NCI-H2196 treated with DMSO at 0.1 percent for 48 hours (cell line): ENCODE data around the gene MERTK.
"Not testable (repeated sequence)": the region's sequence is repeated elsewhere in the genome, so short reads cannot be mapped to it uniquely, and the experiment has no call there.

Experiments
- DNase-seq: peaks from one replicate; lab custom pipeline; 2025; ENCODE audit not compliant: unreplicated experiment; lab: John Stamatoyannopoulos, UW

MERTK gene

GRCh38 chr2:111897924-111898702 is at the start of gene MERTK:
MERTK (plus strand) TSS chr2:111898607; CDS start chr2:111898736, 129 bp downstream.
- DNase-seq: peak; percentile 74

DNA sequence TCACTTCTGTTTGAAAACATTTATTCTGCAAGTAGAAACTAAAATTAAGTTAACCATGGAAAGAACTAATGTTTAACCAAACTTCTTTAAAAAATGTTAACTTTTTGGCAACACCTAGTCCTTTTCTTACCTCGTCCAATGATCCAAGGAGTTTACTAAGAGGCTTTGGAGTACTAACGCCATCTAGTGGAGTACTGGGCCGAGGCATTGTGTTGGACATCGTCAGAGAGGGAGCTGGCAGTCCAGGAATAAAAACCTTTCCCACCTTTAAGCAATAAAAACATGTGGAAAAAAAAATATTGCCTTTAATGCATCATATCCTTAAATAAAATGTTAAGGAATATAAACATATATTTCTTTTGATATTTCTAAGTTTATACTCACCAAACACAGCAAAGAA is 47.8 kb upstream of the MERTK start:
- DNase-seq: not testable (repeated sequence)

GRCh38 chr2:111852544-111852943 is 45.9 kb upstream of the MERTK start:
- not testable (repeated sequence) for DNase-seq

DNA sequence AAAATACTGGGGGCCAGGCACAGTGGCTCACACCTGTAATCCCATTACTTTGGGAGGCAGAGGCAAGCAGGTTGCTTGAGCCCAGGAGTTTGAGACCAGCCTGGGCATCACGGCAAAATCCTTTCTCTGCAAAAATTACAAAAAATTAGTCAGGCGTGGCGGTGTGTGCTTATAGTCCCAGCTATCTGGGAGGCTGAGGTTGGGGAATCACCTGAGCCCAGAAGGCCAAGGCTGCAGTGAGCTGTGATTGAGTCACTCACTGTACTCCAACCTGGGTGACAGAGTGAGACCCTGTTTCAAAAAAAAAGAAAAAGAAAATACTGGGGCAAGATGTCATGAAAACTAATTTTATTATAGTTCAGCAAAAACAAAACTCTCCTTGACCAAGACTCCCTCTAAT is 38.4 kb upstream of the MERTK start:
- DNase-seq: not testable (repeated sequence)

- DNase-seq: not testable (repeated sequence)
These were observed 33.3 kb upstream of the MERTK start for GRCh38 chr2:111865124-111865523.

GRCh38 chr2:111872806-111873205 is 25.6 kb upstream of the MERTK start:
- DNase-seq: not testable (repeated sequence)

DNA sequence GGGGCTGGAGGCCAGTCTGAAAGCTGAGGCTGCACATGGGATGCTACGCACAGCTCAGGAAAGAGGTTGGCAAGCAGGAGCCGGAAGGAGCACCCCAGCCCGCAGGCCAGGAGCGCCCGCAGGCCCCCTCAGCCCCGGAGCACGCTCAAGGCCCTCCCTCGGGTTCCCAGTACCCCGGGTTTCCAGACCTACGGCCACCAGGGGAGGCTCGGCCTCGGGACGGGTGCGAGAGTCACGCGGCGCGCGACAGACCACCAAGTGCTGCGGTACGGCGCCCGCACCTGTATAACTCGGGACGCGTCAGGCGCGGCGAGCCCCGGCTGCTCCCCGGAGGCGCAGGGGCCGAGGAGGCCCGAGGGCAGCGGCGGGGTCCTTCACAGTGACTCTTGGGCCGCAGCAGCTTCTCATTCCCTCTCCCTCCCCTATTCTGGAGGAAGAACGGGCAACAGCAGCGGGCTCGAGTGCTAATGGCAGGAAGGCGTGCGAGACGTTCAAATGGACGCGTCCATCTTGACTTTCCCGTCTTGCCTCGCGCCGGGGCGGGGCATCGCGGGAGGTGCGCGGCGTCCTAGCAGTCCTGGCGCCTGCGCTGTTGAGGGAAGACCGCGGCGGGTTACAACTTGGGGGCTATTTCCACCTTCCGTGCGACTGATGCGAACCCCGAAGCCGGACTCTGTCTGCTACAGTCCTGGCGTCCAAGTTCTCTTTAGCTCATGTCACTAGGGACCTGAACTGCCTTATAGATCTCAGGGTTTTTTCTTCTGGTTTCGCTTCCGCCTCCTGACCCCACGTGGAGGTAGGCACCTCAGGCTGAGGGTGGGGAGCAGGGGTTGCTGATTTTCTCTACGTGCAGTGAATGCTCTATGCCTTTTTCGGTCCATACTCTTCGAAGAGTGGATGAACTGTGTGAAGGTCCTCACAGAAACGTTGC is 14.5 kb upstream of the MERTK start, which contains the start of gene ANAPC1:
Gene ANAPC1 (minus strand): TSS at position 533 of the 931 bp plus-strand sequence. CDS start 3,368 bp downstream, outside the sequence.
- DNase-seq: peak; percentile 70

- DNase-seq: no peak
These were observed 13.8 kb upstream of the MERTK start for GRCh38 chr2:111884592-111884964.

DNA sequence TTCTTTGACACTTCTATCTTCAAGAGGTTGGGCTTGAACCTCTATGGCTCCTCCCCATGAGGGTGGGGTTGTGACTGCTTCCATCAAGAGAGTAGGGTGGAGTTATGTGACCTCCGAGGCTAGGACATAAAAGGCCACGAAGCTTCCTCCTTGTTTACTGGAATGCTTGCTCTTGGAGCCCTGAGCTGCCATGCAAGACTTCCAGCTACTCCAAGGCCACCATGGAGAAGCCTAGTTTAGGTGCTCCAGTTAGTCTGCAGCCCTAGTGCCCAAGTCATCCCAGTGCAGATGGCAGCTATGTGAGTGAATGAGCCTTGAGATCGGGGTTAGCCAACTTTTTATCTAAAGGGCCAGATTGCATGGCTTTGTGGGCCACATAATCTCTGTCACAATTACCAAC is 2.4 kb upstream of the MERTK start:
- no peak for DNase-seq

GRCh38 chr2:111896576-111896975 is 1.8 kb upstream of the MERTK start:
- peak; percentile 30 for DNase-seq

DNA sequence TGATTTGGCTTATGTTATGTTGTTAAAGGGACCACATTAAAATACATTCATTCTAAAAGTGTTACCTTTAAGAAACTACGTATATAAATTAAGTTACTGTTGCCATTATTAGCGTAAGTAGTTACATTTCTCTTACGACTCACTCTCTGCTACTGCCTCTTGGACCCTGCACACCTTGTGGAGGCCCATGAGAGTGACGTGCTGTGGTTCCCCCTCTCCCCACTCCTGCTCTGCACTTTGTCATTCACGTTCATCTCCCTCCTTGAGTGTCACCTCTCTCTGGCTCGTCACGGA is 830 bp upstream of the MERTK start:
- no peak for DNase-seq

DNA sequence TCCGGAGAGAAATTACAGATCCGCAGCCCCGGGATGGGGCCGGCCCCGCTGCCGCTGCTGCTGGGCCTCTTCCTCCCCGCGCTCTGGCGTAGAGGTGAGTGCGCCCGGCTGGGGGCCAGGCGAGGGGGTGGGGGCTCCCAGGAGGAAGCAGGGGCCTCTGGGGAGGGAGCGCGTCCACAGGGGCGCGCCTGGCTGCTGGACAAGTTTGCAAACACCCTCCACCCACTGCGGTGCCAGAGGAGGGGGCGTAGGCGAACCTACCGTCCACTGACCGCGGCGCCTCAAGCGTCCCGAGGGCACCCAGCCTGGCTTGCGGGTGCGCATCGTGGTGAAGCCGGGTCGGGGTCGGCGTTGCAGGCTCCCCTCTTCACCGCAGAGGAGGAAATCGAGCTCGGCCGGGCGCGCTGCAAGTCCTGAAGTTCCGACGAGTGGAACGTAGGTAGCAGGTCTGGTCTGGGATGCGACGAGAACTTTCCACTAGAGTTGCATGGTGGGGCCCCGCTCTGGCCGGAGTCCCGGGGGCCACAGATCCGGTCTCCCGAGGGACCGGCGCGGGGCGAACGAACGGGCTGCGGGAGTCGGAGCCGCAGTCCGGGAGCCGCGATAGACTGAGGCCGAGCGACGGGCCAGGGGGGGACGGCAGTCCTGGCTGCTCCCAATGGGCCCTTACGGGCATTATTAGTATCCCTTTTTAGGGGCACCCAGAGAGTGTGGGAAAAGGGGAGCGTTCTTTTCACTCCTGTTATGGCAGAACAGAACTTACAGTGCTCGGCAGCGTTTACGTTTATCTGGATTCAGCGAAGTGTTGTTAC is 502 bp downstream of the MERTK start:
- no peak for DNase-seq

DNA sequence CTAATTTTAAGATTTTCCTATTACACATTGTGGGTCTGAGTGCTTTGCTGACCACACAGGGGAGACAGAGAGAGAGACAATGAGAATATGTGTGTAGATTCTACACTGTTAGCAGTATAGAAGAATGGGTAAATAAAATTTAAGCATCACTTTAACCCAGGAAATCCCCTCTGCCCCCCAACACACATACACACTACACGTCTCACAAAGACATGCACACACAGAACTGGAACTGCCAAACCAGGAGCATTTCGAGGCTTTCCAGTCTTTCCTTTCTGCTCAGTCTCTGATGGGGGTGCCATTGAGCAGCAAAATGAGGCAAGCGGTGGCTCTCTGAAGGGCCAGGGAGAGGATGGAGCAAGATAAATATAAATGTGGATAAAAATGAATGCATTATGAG is 2.5 kb downstream of the MERTK start:
- DNase-seq: peak; percentile 35

GRCh38 chr2:111903516-111903915 is 5.1 kb downstream of the MERTK start:
- DNase-seq: no peak

- DNase-seq: no peak
These were observed 5.6 kb downstream of the MERTK start for GRCh38 chr2:111903930-111904439.

DNA sequence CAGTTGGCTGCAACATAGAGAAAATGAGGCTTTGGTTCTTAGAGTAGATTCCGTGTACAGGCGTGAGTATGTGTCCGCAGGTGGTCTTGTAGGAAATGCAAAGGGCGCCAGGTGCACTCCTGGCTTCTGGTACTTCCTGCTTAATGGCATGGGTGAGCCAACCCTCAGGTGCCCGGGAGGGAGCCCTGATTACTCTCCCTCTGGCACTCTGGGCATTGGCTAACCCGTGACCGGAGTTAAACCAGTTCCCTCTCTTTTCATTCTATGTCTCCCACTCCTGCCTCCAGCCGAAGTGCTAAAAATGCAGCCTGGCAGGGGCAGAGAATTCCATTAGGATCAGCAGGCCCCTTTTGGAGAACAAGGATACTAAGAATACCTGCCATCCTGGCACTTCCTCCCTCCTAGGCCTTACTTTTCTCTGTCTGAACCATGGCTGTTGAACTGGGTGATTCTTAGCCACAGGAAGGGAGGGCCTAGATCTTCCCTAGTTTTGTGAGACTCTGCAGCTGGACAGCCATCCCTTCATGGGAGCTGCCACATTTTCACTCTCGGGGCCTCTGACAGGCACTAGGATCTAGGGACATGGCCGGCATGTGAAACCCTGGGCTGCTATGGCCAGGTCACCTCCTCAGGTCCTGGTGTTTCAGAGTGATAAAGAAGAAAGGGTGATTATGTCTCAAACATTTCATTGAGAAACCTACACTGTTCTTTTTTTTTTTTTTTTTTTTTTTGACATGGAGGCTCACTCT is 6.5 kb downstream of the MERTK start:
- no peak for DNase-seq

- DNase-seq: not testable (repeated sequence)
These were observed 7.1 kb downstream of the MERTK start for GRCh38 chr2:111905475-111905869.

- DNase-seq: no peak
These were observed 7.8 kb downstream of the MERTK start for GRCh38 chr2:111905990-111906735.

DNA sequence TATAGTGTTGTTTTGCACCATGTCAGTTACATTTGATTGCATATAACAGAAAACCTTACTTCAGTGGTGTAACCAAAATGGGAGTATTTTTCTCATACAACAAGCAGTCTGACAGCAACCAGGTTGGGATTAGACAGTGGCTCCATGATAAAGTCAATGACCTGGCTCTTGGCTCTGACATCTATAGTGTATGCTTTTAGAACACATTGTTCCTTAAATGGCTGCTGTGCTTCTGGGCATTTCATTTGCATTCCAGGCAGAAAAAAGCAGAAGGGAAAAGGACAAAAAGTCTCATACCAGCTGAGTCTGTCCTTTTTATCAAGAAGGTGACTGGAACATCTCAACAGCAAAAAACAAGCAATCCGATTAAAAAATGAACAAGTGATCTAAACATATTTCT is 10.2 kb downstream of the MERTK start:
- no peak for DNase-seq

- DNase-seq: no peak
These were observed 10.7 kb downstream of the MERTK start for GRCh38 chr2:111909079-111909478.
